Ishikawa (cell line): ENCODE results near the gene GMDS.

Experiments used
- CEBPB ChIP-seq: IDR thresholded peaks from 2 replicates; pipeline ENCODE4 v1.6.1; 2012
- CREB1 ChIP-seq: IDR thresholded peaks from 2 replicates; pipeline ENCODE4 v1.6.1; 2012; ENCODE audit warnings: low read depth
- EGR1 ChIP-seq: IDR thresholded peaks from 2 replicates; pipeline ENCODE4 v1.6.1; 2012
- EP300 ChIP-seq: IDR thresholded peaks from 2 replicates; pipeline ENCODE4 v1.6.1; 2012; ENCODE audit warnings: borderline replicate concordance
- FOXM1 ChIP-seq: IDR thresholded peaks from 2 replicates; pipeline ENCODE4 v1.6.1; 2012; ENCODE audit warnings: low read depth, borderline replicate concordance
- NFIC ChIP-seq: IDR thresholded peaks from 2 replicates; pipeline ENCODE4 v1.6.1; 2012
- RAD21 ChIP-seq: IDR thresholded peaks from 2 replicates; pipeline ENCODE4 v1.6.1; 2012; ENCODE audit warnings: low read depth
- TAF1 ChIP-seq: IDR thresholded peaks from 2 replicates; pipeline ENCODE4 v1.6.1; 2012; ENCODE audit warnings: low read depth, mild to moderate bottlenecking
- TCF12 ChIP-seq: IDR thresholded peaks from 2 replicates; pipeline ENCODE4 v1.6.1; 2012; ENCODE audit warnings: low read depth
- TEAD4 ChIP-seq: IDR thresholded peaks from 2 replicates; pipeline ENCODE4 v1.6.1; 2012
- YY1 ChIP-seq: IDR thresholded peaks from 2 replicates; pipeline ENCODE4 v1.6.1; 2012; ENCODE audit warnings: low read depth
- ZBTB7A ChIP-seq: IDR thresholded peaks from 2 replicates; pipeline ENCODE4 v1.6.1; 2012; ENCODE audit warnings: low read depth
- TF ChIP-seq, protein P1 (sequence below): IDR thresholded peaks from 2 replicates; pipeline ENCODE4 v1.6.1; 2012
- TF ChIP-seq, protein P2 (sequence below): IDR thresholded peaks from 2 replicates; pipeline ENCODE4 v1.6.1; 2012; ENCODE audit warnings: low read depth, mild to moderate bottlenecking
- TF ChIP-seq, protein P3 (sequence below): IDR thresholded peaks from 2 replicates; pipeline ENCODE4 v1.6.1; 2012

The GMDS gene

GRCh38 chr6:1929931-1930330, 315.5 kb downstream of the GMDS start:
- TF ChIP-seq TCF12: no peak
- no peak for TF ChIP-seq ZBTB7A
- TF ChIP-seq, protein P1, sequence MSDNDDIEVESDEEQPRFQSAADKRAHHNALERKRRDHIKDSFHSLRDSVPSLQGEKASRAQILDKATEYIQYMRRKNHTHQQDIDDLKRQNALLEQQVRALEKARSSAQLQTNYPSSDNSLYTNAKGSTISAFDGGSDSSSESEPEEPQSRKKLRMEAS: no peak
- no peak for TF ChIP-seq TEAD4
- TF ChIP-seq, protein P2, sequence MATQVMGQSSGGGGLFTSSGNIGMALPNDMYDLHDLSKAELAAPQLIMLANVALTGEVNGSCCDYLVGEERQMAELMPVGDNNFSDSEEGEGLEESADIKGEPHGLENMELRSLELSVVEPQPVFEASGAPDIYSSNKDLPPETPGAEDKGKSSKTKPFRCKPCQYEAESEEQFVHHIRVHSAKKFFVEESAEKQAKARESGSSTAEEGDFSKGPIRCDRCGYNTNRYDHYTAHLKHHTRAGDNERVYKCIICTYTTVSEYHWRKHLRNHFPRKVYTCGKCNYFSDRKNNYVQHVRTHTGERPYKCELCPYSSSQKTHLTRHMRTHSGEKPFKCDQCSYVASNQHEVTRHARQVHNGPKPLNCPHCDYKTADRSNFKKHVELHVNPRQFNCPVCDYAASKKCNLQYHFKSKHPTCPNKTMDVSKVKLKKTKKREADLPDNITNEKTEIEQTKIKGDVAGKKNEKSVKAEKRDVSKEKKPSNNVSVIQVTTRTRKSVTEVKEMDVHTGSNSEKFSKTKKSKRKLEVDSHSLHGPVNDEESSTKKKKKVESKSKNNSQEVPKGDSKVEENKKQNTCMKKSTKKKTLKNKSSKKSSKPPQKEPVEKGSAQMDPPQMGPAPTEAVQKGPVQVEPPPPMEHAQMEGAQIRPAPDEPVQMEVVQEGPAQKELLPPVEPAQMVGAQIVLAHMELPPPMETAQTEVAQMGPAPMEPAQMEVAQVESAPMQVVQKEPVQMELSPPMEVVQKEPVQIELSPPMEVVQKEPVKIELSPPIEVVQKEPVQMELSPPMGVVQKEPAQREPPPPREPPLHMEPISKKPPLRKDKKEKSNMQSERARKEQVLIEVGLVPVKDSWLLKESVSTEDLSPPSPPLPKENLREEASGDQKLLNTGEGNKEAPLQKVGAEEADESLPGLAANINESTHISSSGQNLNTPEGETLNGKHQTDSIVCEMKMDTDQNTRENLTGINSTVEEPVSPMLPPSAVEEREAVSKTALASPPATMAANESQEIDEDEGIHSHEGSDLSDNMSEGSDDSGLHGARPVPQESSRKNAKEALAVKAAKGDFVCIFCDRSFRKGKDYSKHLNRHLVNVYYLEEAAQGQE: no peak
- TF ChIP-seq, protein P3, sequence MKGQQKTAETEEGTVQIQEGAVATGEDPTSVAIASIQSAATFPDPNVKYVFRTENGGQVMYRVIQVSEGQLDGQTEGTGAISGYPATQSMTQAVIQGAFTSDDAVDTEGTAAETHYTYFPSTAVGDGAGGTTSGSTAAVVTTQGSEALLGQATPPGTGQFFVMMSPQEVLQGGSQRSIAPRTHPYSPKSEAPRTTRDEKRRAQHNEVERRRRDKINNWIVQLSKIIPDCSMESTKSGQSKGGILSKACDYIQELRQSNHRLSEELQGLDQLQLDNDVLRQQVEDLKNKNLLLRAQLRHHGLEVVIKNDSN: no peak
- TF ChIP-seq EGR1: no peak
- no peak for TF ChIP-seq FOXM1
- no peak for TF ChIP-seq RAD21
- no peak for TF ChIP-seq YY1
- no peak for TF ChIP-seq EP300
- no peak for TF ChIP-seq NFIC
- TF ChIP-seq CREB1: no peak
- no peak for TF ChIP-seq TAF1

DNA sequence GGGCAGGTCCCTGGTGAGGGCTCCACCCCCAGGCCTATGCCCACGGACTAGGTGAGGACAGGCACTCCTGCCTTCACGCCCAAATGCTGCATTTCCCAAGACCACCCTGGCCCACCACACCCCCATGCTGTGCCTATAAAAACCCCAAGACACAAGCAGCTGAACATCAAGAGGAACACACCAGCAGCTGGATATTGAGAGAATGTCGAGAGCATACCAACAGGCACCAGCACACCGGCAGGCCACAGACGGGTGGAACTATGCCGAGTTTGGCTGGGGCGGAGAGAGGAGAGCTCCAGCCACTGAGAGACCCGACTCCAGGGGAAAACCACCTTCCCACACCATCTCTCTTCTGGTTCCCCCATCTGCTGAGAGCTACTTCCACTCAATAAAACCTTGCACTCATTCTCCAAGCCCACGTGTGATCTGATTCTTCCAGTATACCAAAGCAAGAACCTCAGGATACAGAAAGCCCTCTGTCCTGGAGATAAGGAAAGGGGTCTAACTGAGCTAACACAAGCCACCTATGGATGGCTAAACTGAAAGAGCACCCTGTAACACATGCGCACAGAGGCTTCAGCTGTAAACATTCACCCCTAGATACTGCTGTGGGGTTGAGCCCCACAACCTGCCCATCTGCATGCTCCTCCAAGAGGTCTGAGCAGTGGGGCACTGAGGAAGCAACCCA, 319.5 kb downstream of the GMDS start:
- no peak for TF ChIP-seq FOXM1
- no peak for TF ChIP-seq RAD21
- TF ChIP-seq TCF12: no peak
- TF ChIP-seq, protein P1: no peak

DNA sequence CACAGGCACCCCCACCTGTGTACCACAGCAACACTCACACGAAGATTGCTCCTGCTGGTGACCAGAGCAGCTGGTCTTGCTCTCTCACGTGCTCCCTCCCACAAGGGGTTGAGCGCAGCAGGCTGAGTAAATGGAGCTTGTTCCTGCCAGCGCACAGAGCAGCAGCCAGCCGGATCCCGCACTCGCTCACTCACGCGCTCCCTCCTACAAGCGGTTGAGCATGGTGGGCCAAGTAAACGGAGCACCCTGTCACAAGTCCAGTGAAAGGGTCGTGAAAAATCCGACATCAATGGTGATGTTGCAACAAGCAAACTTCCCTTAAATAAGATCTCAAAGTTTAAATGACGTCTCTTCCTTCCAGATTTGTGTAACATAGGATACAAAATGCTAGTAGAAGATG, 322.0 kb downstream of the GMDS start:
- TF ChIP-seq CEBPB: no peak

DNA sequence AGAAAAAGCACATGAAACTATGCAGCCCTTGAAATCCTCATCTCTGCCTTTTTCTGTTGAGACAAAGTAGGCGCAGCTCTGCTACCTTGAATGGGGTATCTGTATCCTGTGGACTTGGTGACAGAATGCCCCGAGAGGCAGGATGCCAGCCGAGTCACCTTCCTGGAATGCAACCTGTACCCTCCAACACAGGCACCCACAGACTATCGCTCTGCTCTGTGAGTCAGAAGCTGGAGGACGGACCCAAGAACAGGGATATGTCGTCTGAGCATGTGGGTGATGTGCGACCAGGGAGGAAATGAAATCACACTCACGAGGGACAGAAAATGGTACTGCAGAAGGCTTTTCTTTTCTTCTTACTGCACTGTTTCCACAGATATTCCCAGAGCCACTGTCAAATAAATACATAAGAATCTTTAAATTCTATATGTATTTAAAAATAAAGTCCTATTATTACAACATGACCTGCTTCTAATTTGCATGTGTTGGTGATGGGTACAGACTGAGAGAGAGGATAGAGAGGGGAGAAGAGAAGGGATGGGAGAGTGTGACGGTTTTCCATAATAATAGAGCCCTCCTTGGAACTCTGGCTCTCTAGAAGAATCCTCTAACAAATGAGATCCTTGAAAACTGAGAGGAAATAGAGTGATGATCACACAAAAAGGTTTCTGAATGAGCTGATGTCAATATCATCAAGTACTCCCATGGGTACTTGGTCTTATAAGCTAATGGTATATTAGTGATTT, 327.6 kb downstream of the GMDS start:
- TF ChIP-seq EP300: no peak
- 0 out of 2 replicates have a peak, but pooled peaks have one; percentile 39 for TF ChIP-seq NFIC
- TF ChIP-seq, protein P1: peak; percentile 76
- TF ChIP-seq TEAD4: peak; percentile 78
- no peak for TF ChIP-seq TCF12
- no peak for TF ChIP-seq TAF1
- TF ChIP-seq, protein P3: no peak; the same call in 1 of the 2 replicates

DNA sequence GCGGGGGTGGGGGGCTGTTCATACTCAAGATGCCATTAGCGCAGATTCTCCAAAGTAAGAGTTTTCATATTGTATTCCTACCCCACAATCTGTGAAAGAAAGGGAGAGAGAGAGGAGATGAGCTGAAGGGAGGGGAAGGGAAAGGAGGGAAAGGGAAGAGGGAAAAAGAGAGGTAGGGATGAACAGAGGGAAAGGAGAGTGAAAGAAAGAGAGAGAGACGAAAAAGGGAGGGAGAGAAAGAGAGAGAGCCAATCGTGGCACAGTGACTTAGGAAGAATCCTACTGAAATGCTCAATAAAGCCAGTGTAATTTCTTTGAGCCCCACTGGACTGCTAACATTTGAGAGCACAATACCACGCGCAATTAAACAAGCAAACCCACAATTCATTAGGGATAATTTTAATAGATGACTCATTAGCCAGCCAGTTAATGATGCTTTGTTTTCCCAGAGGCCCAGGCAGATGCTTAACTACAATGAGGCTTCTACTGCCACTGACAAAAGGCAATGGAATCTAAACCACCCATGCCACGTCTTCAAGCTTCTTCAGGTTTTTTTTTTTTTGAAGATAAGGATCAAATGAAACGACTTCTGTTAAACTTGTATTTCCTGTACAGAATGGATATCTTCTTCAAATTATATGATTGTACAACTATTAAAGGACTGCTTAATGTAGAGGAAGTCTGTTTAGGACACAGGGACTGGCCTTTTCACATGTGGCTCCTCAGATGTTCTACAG, 328.9 kb downstream of the GMDS start:
- TF ChIP-seq EP300 (no peak), FOXM1 (no peak), NFIC (no peak), ZBTB7A (no peak), CEBPB (no peak), RAD21 (no peak), TEAD4 (no peak), CREB1 (no peak), EGR1 (no peak)
- TF ChIP-seq, protein P1: no peak
- TF ChIP-seq, protein P3: no peak
- TF ChIP-seq, protein P2: no peak
